Myocyte (in vitro differentiated cells): ENCODE data around the gene PRPF8. TPM values are rescaled to one million over a fixed set of nuclear protein-coding genes. Genes with fewer than 3 reads are reported as not detected.

Source experiments
- DNase-seq: peaks from one replicate; pipeline ENCODE4 v3.0.0-alpha.2; 2012; ENCODE audit warnings: low read depth
- total RNA-seq: library from RNA; depleted of rRNA; stranded (reverse); fragments of >200 nt; gene quantifications from 2 replicates; pipeline ENCODE4 v1.2.3, GENCODE V29; 2014

Gene PRPF8
- total RNA-seq, 1 donor from 2014 or later, result 89.3 TPM

DNA sequence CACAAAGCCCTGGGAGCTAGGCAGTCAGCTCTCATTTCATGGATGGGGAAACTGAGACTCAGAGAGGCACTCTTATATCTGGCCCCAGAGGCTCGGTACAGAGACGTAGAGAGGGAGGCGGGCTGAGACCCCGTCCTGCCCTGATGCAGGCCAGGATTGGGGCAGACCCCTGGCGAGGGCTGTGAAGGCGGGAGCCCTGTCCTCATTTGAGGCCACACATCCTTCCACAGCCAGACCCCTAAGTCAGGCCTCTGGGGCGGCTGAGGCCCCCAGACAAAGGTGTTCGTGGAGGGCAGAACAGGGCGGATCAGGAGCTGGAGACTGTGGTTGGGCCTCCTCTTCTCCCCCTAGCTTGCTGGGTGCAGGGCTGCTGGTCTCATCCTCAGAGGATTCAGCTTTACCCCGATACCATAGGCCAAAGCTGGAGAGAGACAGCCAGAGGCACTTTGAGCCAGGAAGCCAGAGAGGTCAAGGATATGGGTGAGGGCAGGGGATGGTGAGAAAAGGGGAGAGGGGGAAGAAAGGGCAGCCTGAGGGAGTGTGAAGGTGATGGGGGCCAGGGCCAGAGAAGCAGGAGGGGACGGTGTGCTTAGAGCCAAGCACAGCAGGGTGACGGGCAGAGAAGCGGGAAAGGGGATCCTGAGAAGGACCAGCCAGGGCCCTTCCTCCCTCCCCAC lies 38.3 kb downstream of the PRPF8 start:
- DNase-seq, result no peak

DNA sequence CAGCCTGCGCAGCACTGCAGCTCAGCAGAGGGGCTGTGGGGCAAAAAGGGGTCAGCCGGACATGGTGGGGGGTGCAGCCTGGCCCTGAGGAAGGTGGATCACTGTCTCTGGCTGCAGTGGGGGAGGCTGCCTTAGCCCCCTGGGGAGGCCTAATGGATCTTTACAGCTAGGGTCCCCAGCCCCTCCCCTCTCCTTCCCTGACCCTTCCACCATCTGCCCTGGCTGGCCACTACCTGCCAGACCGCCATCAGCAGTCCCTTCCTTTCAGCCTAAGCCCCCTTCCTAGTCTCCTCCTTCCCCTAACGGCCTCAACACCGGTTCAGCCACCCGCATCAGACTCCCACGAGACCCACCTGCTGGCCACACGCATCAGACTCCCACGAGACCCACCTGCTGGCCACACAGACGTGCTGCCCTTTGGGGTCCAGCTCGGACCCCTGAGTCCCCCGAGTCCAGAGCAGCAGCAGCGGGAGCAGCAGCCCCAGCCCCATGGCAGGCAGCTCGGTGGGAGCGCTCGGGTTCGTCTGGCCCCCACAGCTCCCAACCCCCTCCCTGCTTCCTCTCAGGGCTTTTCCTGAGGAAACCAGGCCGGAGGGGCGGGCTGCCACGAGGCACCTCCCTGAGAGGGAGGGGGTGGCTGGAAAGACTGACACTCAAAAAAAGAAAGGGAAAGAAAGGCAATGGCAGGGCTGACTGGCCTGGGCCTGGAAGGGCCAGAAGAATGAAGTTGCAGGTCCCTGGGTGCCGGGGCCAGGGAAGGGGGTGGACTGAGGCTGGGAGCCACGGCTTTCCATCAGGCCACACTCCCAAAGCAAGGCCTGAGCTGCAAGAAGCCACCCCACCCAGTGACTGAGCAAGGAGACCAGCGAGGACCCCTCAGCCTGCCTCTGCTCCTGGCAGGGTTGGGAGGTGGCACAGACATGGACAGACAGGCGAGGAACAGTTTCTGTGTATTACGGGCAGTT lies 39.2 kb downstream of the PRPF8 start, which contains the start of gene SCARF1:
Gene SCARF1 (minus strand): TSS at position 526 of the 965 bp plus-strand sequence. CDS start 35 bp downstream, at position 491.
- no peak for DNase-seq

DNA sequence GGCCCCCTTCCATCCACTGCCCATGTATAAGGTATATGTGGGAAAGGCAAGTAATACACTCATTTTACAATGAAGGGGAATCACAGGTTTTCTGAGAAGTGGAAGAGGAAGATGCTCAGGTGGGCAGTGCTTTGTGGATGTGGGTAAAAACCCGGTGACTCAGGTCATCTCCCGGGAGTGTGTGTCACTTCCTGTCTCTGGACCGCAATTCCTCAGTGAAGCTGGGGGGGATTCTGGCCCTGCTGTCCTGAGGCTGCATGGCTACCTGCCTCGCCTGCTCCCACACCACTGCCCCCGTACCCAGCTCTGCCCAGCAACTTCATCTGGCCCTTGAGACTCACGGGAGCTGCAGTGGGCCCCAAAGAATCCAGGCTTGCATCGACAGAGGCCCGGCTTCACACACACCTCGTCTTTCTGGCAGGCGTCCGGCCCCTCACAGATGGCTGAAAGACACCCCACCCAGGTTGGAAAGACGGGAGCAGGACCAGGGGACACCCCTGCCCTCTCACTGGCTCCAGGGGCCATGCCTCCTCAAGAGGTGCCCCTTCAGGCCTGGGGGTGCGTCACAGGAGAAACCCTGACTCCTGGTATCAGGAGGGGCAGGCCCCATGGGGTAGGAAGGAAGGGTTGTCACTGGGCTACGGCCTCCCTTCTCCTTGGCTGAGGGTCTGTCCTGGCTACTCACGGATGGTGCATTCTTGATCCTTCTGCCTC lies 40.0 kb downstream of the PRPF8 start:
- no peak for DNase-seq

DNA sequence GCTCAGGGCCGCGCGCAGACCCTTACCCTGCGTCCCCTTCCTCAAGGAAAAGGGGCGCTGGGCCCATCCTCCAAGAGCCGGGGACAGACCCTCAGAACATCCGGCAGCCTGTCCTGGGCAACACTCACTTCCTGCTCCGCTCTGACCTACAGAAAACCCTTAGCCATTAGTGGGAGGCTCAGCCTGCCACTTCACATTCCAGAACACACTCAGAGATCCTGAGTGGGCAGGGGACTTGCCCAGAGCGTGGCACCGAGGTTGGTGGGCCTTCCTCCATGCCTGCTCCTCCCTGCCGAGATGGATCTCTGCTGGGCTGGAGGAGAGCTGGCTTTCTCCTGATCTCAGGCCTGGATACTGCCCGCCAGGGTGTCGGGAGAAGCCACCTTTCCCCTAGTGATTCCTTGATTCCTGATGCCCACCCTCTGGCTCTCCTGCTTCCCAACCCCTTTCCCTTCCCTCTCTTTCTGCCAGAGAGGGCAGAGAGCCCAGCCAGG lies 40.6 kb downstream of the PRPF8 start:
- DNase-seq, result no peak

DNA sequence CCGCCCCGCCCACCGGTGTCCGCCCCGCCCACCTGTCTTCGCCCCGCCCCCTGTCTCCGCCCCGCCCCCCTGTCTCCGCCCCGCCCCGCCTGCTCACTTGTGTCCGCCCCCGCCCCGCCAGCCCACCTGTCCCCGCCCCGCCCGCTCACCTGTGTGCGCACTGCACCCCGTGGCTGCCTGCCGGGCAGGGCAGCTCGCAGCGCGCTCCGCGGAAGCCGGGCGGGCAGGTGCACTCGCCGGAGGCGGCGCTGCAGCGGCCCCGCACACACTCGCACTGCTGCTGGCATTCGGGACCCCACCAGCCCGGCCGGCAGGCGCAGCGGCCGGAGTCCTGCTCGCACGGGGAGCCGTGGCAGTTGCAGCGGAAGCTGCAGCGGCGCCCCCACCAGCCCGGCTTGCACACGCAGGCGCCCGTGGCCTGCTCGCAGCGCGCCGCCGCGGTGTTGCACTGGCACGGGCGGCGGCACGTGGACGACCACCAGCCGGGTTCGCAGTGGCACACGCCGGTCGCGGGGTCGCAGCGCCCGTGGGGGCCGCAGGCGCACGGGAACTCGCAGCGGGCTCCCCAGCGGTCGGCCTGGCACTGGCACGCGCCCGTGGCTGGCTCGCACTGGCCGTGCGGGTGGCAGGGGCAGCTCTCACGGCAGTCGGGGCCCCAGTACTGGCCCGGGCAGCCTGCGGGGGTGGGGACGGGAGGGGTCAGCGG lies 41.2 kb downstream of the PRPF8 start:
- no peak for DNase-seq

DNA sequence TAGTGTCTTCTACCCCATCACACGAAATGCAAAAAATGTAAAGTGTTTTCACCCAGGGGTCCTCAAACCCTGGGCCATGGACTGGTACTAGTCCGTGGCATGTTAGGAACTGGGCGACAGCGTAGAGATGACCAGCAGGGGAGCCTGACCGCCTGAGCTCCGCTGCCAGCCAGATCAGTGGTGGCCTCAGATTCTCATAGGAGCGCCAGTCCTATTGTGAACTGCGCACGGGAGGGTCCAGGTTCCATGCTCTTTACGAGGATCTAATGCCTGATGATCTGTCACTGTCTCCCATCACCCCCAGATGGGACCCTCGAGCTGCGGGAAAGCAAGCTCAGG lies 43.6 kb downstream of the PRPF8 start:
- no peak for DNase-seq

DNA sequence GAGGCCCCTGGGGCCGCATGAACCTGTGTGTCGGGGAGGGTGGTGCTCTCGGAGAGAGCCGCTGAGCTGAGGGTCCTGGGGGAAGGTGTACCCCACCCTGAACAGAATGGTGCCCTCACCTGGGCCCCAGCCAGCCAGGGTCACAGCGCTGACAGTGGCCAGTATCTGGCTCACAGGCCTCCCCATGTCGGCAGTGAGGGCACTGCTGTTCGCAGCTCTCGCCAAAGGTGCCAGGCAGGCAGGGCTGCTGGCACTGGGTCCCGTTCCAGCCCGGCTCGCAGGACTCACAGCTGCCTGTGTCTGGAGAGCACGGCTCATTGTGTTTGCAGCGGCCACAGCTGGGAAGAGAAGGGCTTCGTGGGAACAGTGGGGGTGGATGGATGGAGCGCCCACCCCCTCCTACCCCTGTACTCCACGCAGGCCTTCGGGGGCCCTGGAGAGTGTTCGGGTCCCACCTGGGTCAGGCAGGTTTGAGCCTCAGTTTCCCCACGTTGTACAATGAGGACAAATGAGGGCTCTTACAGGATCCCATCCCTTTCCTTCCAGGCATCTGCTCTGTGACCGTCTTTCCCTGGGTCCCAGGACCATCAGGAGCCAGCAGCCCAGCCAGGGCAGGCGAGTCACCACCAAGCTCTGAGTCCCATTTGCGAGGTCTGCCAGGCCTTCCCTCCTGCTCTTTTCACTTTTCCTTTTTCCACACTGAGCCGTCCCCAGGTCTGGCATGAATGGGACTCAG lies 44.2 kb downstream of the PRPF8 start:
- no peak for DNase-seq

DNA sequence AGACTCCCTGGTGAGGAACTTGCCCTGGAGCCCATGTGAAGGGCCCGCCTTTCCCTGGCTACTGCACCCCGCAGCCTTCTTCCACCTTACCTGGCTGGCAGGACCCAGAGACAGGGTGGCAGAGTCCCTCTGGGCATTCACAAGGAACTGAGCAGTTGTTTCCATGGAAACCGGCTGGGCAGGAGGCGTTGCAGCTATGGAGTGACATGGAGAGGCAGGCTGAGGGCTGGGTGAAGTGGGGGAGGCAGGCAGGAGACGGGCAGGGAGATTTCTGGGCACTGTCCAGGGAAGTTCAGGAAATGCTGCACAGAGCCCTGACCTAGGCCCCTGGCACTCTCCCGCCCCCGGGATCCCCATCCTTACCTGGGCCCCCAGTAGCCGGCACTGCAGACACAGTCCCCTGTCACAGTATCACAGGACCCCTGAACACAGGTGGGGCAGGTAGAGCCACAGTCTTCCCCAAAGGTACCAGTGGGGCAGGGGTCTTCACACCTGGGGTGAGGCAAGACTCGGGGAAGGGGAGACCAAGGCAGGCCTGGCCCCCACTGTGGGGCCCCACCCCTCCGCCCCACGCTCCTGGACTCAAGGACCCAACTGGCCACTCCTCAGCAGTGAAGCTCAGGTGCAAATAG lies 45.0 kb downstream of the PRPF8 start:
- no peak for DNase-seq

DNA sequence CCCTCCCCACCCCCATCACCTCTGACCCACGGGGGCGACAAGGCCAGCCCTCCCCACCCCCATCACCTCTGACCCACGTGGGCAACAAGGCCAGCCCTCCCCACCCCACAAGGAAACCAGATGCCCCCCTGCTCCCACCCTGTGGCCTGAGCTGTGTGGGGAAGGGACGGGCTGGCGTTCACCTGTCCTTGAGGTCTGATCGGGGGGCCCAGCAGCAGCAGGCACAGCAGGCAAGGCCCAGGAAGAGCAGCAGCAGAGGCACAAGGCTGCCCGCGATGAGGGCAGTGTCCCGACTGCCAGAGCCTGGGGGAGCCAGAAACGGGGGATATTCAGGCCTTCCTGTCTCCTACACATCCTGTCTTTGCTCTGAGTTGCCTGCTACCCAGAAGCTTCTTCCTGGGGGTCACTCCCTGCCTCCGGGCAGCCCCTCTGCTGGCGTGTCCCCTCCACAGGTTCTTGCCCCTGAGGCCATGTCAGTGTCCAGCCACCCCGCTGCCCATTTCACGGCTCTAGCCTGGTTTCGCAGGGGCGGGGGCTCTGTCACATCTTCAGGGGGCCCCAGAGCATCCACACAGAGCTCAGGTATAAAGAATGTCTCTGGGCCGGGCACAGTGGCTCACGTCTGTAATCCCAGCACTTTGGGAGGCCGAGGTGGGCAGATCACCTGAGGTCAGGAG lies 45.9 kb downstream of the PRPF8 start:
- no peak for DNase-seq

DNA sequence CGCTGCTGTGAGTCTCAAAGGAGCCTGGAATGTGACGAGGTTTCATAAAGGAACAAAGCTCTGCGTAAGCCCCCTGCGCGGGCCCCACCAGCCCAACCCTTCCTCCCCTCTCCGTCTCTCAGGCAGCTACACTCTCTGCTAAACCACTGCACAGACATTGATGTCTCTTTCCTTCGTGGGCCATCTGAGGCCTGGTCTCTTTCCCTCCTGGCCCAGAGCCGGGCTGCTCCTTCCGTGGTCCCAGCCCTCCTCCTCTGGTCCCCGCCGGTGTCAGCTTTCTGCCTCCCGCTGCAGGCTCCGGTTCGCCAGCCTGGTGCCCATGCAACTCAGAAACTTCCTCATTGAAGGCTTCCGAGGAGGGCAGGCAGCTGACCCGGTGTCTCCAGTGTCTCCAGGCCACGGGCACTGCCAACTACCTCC lies 46.5 kb downstream of the PRPF8 start:
- DNase-seq, result no peak

DNA sequence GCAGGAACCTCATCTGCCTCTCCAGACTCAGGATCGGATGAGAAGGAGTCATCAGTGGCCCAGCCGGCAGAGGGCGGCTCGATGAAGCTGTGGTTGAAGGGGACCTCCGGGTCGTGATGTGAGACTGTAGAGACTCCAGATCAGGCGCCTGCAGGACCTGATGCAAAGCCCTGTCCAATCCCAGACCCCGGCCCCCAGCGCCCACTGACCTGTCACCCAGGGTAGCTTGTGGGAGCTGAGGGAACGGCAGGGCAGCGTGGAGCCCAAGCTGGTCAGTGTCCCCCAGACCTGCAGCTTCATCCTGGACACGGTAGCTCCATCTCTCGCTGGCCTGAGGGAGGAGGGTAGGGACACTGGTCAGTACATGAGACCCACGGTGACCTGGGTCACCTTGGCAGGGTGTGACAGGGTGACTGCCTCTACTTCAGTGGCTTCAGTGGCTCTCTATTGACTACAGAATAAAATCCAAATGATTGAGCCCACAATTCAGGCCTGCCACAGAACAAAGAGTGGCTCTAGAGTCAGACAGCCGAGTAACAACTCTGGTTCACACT lies 47.9 kb downstream of the PRPF8 start:
- DNase-seq, result no peak

DNA sequence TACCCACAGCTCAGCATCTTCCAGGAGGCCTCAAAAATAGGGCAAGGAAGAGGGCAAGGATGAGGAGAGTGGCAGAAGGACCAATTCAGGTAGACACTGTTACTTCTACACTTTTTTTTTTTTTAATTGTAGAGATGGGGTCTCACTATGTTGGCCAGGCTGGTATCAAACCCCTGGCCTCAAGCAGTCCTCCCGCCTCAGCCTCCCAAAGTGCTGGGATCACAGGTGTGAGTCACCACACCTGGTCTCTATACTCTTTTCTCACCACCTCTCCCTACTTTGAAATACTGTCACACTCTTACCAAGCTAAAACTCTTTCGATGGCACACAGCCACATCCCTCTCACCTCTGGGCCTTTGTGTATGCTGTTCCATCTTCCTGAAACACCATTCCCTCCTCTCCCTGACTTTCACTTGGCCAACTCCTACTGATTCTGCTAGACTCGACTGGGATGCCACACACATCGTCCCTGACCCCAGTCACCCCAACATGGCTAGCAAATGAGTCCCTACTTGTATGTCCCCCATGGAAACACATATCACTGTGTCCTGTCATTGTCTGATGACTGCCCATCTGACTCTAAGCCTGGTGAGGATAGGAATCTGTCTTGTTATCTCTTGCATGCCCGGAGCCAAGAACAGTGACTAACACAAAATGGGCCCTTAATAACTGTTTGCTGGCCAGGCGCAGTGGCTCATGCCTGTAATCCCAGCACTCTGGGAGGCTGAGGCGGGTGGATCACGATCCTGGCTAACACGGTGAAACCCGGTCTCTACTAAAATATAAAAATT lies 48.8 kb downstream of the PRPF8 start:
- DNase-seq, result no peak

DNA sequence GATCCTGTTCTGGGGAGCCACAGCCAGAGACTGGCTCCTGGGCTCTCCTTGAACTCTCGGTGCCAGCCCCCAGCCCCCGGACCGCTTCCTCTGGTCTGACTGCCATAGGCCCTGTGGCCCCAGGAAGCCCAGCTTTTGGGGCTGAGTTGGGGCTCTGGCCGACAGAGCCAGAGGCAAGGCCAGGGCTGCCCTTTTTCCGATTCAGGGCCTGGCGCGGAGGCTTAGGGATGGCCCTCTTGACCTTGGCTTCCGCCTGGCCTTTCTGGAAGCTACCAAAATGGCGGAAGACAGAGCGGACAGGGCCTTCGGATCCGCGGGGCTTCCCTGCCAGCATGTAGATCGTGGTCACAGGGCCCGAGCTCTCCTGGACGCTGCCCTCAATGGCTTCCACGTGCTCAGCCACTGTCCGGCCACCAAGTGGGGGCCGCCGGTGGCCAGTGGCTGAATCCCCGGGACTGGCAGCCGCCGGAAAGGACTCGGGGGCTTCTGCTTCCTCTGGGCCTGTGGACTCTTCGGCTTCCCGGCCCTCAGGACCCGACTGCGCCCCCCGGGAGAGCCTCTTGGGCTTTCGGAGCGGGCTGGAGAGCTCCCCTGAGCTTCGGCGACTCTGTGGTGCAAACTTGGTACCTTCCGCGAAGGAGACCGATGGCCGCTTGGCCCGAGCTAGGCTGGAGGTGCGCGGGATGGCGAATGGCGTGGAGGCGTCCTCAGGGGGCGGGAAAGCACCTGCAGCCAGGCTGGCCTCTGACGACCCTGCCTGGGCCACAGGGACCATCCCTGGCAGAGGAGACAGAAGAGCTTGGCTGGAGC lies 49.6 kb downstream of the PRPF8 start:
- DNase-seq, result no peak

DNA sequence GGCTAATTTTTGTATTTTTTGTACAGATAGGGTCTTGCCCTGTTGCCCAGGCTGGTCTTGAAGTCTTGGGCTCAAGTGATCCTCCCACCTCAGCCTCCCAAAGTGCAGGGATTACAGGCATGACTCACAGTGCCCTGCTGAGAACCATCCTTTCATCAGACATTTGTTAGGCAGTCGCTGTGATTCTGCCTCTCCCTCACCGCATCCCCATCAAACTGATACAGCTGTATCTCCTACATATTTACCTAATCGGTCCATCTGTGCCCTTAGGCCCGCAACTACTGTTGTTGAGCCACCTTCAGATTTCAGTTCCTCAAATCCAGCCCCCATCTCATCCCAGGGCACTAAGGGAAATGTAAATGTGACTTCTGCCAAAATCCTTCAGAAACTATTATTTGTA lies 54.0 kb downstream of the PRPF8 start:
- no peak for DNase-seq

DNA sequence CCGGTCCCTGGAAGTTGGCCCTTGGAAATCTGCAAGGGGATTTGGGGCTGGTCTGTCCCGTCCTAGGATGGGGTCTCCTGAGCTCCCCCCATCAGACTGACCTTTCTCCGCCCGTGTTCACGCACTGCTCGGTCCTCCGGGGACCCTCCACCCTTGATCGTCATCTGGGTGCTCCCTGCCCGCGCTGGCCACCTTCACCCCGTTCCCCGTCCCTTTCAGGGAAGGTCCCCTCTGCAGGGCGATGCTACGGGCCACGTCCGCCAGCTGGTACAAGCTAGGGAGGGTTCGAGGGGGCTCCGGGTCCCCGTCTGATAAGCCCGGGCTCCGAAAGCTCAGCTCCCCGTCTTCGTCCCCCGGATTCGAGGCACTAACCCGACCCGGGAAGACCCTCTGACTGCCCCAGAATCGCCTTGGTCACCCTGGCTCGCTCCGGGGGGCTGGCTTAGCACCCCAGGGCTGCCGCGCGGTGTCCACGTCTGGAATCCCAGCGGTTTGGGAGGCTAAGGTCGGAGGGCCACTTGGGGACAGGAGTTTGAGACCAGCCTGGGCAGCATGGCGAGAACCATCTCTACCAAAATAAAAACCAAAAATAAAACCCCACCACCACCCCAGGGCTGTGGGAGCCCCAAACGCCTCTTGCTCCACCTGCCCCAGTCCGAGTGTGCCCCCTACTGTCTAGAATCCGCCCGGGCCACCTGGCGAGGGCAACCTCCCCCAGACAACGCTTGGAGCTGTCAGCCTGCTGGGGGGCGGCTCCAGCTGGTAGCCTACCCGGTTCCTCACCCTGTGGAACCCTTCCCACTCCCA lies 55.0 kb downstream of the PRPF8 start:
- peak; percentile 68 for DNase-seq

DNA sequence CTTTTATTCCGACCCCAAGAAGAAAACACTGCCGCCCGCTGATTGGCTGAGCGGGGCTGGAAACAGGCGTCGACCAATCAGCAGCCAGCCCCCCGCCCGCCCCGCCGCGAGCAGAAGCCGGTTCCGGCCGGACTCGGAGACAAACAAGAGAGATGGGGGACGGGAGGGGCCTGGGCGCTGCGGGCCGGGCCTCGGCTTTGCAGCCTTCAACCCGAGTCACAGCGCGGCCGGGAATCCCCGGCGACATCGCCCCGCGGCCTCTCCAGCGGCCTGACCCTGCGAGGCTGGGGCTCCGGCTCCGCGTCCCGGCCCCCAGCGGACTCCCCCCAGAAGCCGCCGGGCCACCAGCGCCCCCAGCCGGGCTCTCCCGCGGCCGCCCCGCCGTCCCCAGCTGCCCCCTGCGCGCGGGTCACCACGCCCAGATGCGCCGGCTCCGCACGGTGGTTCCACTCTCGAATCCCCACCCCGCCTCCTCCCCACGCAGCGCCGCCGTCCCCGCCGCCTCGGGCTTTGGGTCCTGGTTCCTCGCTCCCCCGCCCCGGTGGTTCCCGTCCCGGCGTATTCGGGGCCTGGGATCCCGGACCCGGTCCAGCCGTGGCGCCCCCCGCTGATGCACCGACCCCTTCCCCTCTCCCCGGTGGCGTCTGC lies 55.7 kb downstream of the PRPF8 start:
- peak; percentile 97 for DNase-seq
